Neural cell (in vitro differentiated cells): ENCODE measurements around the gene GRIN3A. TPM values are rescaled to one million over a fixed set of nuclear protein-coding genes. Genes with fewer than 3 reads are reported as not detected.

Experiments
- H2AFZ ChIP-seq: fragments of 200-600, 300-800 bp; sonication (generic), shearing (Covaris generic); 2 replicates; pipeline ENCODE4 v1.6.0; 2014; ENCODE audit warnings: low read depth, mild to moderate bottlenecking, antibody characterized with exemption, low read length, moderate library complexity
- H3F3A ChIP-seq: fragments of 200-600 bp; shearing (Covaris generic); 2 replicates; pipeline ENCODE4 v1.6.1; 2016; ENCODE audit warnings: mild to moderate bottlenecking, moderate library complexity, mixed read lengths, antibody characterized with exemption, low read length; ENCODE audit not compliant: insufficient read depth, poor library complexity, severe bottlenecking
- H3K27ac ChIP-seq: fragments of 200-600, 300-800 bp; sonication (generic), shearing (Covaris generic); 2 replicates; pipeline ENCODE4 v1.5.1; 2014; ENCODE audit warnings: mild to moderate bottlenecking, low read length, moderate library complexity
- H3K27me3 ChIP-seq: fragments of 300-800, 200-600 bp; sonication (generic), shearing (Covaris generic); 2 replicates; pipeline ENCODE4 v1.6.0; 2014; ENCODE audit warnings: mild to moderate bottlenecking, low read depth, low read length, moderate library complexity; ENCODE audit not compliant: insufficient read depth
- H3K36me3 ChIP-seq: fragments of 300-800, 200-600 bp; sonication (generic), shearing (Covaris generic); 2 replicates; pipeline ENCODE4 v1.5.1; 2014; ENCODE audit warnings: mild to moderate bottlenecking, antibody characterized with exemption, low read length, moderate library complexity; ENCODE audit not compliant: insufficient read depth
- H3K4me2 ChIP-seq: fragments of 300-800, 200-600 bp; sonication (generic), shearing (Covaris generic); 2 replicates; pipeline ENCODE4 v1.6.0; 2014; ENCODE audit warnings: mild to moderate bottlenecking, low read length
- H3K4me3 ChIP-seq: fragments of 300-800, 200-600 bp; sonication (generic), shearing (Covaris generic); 2 replicates; pipeline ENCODE4 v1.5.1; 2014; ENCODE audit warnings: mild to moderate bottlenecking, low read length, moderate library complexity
- H3K79me2 ChIP-seq: fragments of 200-600 bp; shearing (Covaris generic); replicated peaks from 2 replicates; pipeline ENCODE4 v1.6.0; 2014; ENCODE audit warnings: mild to moderate bottlenecking, low read length, moderate library complexity; ENCODE audit not compliant: insufficient read depth
- H3K9ac ChIP-seq: fragments of 300-800, 200-600 bp; sonication (generic), shearing (Covaris generic); 2 replicates; pipeline ENCODE4 v1.6.1; 2016; ENCODE audit warnings: mild to moderate bottlenecking, low read length, mixed read lengths
- H3K9me2 ChIP-seq: fragments of 200-600 bp; shearing (Covaris generic); 2 replicates; pipeline ENCODE4 v1.6.1; 2016; ENCODE audit warnings: mild to moderate bottlenecking, low read length, mixed read lengths; ENCODE audit not compliant: insufficient read depth
- H3K9me3 ChIP-seq: fragments of 200-600, 300-800 bp; sonication (generic), shearing (Covaris generic); 2 replicates; pipeline ENCODE4 v1.6.1; 2016; ENCODE audit warnings: mild to moderate bottlenecking, mixed run types, low read length, moderate library complexity, mixed read lengths
- H4K20me1 ChIP-seq: fragments of 200-600 bp; shearing (Covaris generic); 2 replicates; pipeline ENCODE4 v1.6.1; 2016; ENCODE audit warnings: mild to moderate bottlenecking, mixed run types; ENCODE audit not compliant: insufficient read depth
- CTCF ChIP-seq: fragments of 450-650 bp; IDR thresholded peaks from 2 replicates; pipeline ENCODE4 v1.5.1; 2014; ENCODE audit warnings: antibody characterized with exemption, mild to moderate bottlenecking, moderate library complexity; ENCODE audit not compliant: poor library complexity, severe bottlenecking
- EZH2 ChIP-seq: fragments of 200-600, 300-800 bp; shearing (Covaris generic), sonication (generic); IDR thresholded peaks from 2 replicates; pipeline ENCODE4 v1.6.1; 2014; ENCODE audit warnings: antibody characterized with exemption, low read length, borderline replicate concordance, mild to moderate bottlenecking; ENCODE audit not compliant: insufficient read depth, poor library complexity, severe bottlenecking
- MXI1 ChIP-seq: fragments of 450-650 bp; conservative IDR thresholded peaks from 2 replicates; pipeline ENCODE4 v1.6.1; 2014; ENCODE audit warnings: antibody characterized with exemption, mild to moderate bottlenecking; ENCODE audit not compliant: poor library complexity, severe bottlenecking
- POLR2AphosphoS5 ChIP-seq: IDR thresholded peaks from 2 replicates; pipeline ENCODE4 v1.6.1; 2012
- RAD21 ChIP-seq: fragments of 450-650 bp; conservative IDR thresholded peaks from 2 replicates; pipeline ENCODE4 v1.6.1; 2014; ENCODE audit warnings: antibody characterized with exemption, mild to moderate bottlenecking, moderate library complexity
- REST ChIP-seq: IDR thresholded peaks from 2 replicates; pipeline ENCODE4 v1.6.1; 2012; ENCODE audit warnings: borderline replicate concordance
- SMC3 ChIP-seq: fragments of 450-650 bp; conservative IDR thresholded peaks from 2 replicates; pipeline ENCODE4 v1.6.1; 2014; ENCODE audit warnings: antibody characterized with exemption, mild to moderate bottlenecking, moderate library complexity; ENCODE audit not compliant: poor library complexity
- TAF1 ChIP-seq: IDR thresholded peaks from 2 replicates; pipeline ENCODE4 v1.6.1; 2012; ENCODE audit warnings: low read depth
- polyA minus RNA-seq: library from RNA; depleted of rRNA, polyadenylated mRNA; stranded (reverse); fragments of >200 nt; gene quantifications from 2 replicates; pipeline ENCODE4 v1.2.3, GENCODE V29; 2014
- polyA plus RNA-seq: library from polyadenylated mRNA; depleted of rRNA; stranded (reverse); fragments of >200 nt; gene quantifications from 2 replicates; pipeline ENCODE4 v1.2.3, GENCODE V29; 2014

The GRIN3A gene
- polyA plus RNA-seq (0.18 and 0.59 TPM in 2 replicates), polyA minus RNA-seq (1.9 and 2.5 TPM in 2 replicates)

DNA sequence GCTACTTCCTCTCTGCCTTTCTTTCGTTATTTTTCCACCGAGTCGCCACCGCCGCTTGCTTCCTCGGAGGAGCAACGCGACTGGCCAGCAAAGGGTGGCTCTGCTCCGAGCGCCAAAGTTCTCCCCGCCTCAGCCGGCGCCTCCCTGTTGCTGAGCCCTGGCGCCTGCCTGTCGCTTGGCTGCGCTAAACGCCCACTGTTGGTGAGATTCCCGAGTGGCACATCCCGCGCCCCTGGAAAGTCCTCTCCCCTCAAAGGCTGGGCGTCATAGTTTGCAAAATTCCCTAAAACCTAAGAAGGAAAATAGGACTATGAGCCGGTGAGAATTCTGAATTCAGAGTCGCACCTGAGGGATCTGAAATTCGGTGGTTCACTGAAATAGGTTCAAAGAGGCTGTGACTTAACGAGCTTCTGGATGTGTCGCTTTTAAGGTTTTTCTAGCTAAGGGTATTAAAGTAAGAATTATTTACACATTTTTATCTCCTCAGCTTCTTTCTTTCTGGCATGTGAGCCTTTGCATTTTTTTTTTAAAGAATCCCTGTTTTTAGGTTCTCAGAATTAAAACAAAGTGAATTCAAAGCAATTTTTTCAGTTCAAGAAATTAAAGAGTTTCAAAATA is at the start of gene GRIN3A:
TSS of gene GRIN3A (minus strand) at position 82 of the 618 bp plus-strand sequence. CDS start 668 bp downstream, outside the sequence.
- Histone ChIP-seq H3K9ac (peak within 1 kb of the TSS; percentile 39), H2AFZ (no peak within 1 kb of the TSS), H4K20me1 (no peaks in the 10 kb centered on the region), H3K9me2 (no peaks in the 10 kb centered on the region), H3K36me3 (no peaks in the 10 kb centered on the region), H3K27me3 (peaks cover 67% of the 10 kb centered on the region), H3K79me2 (no peaks in the 10 kb centered on the region), H3K4me2 (peak within 1 kb of the TSS; percentile 80), H3K4me3 (peak within 1 kb of the TSS; percentile 79), H3K27ac (no peak within 1 kb of the TSS), H3F3A (no peaks in the 10 kb centered on the region), H3K9me3 (no peaks in the 10 kb centered on the region)
- TF ChIP-seq CTCF (peak; percentile 77), SMC3 (peak; percentile 71), POLR2AphosphoS5 (no peak), RAD21 (peak; percentile 81), TAF1 (no peak), MXI1 (no peak), REST (no peak)

DNA sequence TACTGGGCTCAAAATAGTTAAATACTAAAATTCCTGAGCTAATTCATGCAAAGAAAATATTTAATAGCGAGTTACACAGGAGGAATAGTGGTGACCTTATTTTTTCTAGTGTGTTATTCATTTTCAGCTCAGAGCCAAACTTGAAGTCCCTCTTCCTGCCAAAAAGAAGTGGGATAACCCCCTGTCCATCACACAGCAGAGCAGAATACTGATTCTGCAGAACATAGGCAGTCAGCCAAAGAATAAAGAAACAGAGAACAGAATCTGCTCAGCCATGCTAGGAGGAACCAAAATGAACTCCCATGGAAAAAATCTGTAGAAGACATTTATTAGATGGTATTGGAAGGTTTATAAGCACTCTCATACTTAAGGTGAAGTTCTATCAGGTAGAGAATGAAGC is 49.4 kb upstream of the GRIN3A start:
- H2AFZ ChIP-seq: no peak overlapping the region
- H3K9ac ChIP-seq: no peak overlapping the region
- TF ChIP-seq TAF1 (no peak), SMC3 (no peak), REST (no peak), RAD21 (no peak), EZH2 (no peak), MXI1 (no peak), CTCF (no peak), POLR2AphosphoS5 (no peak)
- H3F3A ChIP-seq: no peaks in the 10 kb centered on the region
- no peaks in the 10 kb centered on the region for H3K79me2 ChIP-seq
- no peaks in the 10 kb centered on the region for H3K9me2 ChIP-seq
- H3K36me3 ChIP-seq: no peaks in the 10 kb centered on the region
- H3K27ac ChIP-seq: no peak overlapping the region
- no peaks in the 10 kb centered on the region for H4K20me1 ChIP-seq
- no peak overlapping the region for H3K4me3 ChIP-seq
- H3K4me2 ChIP-seq: no peak overlapping the region
- no peaks in the 10 kb centered on the region for H3K9me3 ChIP-seq
- H3K27me3 ChIP-seq: no peaks in the 10 kb centered on the region
